Activated CD4-positive, CD25-positive, alpha-beta regulatory T cell treated with anti-CD3 and anti-CD28 coated beads, Interleukin-2, amount 50 U/mL, for 72 hours (primary cell): ENCODE data around the gene ATP8A1.

ENCODE experiments used
- DNase-seq: peaks from one replicate; pipeline ENCODE4 v3.0.0; 2021

Gene ATP8A1

DNA sequence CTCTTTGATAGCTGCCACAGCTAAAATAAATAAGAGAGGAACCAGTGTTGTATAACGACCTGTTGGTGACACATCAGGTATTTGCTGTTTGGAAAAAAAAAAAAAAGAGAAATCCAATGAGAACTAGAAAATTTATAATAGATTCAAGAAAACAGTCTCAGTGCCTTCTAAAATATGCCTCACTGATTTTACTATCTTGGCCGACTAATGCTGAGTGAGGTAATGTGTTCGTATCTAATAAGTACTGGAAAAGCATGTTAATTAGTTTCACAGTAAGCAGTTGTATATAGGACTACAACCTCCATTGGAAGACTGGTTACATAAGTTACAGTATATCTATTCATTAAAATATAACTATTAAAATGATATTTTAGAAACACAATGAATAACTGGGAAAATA, 32.4 kb downstream of the ATP8A1 start:
- no peak for DNase-seq

DNA sequence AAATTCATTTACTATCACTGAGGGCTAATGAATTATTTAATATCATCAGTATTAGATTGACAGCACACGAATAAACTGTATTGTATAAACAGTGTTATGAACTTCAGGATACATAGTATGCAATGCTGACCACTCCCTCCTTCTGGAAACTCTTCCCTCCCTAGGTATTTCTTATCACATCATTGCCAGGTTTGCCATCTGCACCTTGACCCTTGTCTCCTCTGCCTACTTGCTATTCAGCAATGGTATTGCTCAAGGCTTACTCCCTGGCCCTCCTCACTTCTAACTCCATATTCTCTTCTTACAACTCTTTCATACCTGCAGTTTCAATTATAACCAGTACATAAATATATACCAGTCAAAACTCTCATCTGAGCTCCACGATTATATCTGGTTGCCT, 38.9 kb downstream of the ATP8A1 start:
- no peak for DNase-seq

DNA sequence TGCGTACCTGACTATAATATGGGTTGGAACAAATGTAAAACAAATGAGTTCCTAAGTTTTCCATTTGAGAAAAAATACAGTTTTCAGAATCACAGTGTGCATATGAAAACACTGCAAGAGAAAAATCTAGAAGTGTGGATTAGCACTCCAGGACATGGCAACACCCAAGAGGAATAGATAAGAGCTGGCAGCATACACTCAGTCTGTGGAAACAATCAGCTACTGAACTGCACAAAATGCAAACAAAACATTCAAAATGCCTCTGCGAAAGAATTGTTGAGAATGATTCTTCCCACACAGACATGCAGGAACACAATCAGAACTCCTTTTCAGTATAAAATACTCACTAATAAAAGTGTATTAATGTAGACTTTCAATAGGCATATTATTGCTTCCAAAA, 39.9 kb downstream of the ATP8A1 start:
- no peak for DNase-seq

DNA sequence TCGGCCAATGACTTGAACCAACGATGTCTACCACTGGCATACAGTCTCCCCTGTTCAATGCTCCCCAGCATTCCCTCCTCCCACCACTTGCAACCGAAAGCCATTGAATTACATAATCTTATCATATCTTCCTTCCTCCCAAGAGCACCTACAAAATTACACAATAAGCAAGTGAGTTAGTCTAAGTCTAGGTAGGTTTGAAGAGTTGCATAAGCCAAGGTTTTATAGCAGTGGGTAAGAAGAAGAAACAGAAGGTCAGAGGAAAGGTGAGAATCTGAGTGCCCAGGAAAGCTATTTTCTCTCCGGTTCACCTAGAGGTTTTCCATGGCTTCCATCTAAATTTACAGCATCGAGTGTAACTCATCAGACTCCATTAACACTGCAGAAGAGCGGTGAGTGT, 40.3 kb downstream of the ATP8A1 start:
- no peak for DNase-seq

DNA sequence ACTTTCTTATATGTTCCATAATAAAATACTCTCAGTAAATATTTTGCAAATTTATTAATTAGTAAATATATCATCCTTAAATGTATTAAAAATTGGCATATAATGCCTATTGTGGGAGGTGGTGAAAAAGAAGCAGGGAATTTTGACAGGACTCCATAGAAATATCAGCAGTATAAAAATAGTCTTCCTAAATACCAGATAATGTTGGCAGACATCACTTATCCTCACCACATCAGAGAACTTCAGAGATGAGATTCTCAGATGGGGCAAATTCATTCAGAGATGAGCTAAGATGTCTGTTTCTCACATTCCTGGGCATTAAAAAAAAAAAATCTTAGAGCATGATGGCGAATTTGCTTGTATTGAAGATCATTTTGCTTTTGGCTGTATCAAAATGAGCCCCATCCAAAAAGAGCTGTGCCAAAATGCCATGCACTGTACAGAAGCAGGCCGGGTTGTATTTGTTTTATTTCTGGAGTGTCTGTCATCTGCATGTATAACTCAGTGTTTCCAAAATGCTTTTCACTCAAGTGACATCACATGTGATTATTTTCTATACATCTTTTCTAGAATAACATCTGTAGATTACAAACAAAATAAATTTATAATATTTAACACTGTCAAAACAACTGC, 41.7 kb downstream of the ATP8A1 start:
- no peak for DNase-seq

DNA sequence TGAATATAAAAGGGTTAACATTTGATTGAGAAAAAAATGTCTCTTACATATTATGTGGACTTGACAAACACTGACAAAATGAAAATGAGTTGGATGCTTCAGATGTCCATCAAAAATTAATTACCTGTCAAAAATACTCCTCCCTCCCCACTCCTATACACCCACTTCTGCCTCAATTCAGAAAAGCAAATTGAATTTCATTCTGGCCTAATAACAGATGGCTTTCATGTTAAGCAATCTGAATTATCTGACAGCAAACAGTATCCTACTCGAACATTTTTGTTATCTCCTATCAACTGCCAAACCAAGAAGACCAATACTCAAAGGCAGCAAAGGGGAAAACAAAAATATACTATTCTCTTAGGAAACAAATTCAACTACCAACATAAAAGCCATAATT, 44.0 kb downstream of the ATP8A1 start:
- no peak for DNase-seq

DNA sequence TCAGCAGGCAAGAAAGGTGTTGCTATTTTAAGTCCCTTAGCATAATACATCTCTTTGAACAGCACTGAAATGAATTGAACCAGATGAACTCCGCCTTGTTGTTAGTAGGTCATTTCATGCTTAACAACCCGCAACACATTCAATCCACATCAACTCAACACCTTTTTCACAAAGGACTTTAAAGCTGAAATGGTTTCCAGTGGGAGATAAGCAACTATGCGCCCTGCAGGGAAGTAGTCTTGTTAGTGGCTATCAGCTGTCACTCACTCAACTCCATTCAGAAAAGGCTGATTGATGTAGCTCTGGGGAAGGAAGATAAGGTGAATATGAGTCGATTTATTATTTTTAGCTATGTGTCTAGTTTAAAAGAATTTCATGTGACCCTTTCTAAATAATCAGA, 46.0 kb downstream of the ATP8A1 start:
- no peak for DNase-seq

DNA sequence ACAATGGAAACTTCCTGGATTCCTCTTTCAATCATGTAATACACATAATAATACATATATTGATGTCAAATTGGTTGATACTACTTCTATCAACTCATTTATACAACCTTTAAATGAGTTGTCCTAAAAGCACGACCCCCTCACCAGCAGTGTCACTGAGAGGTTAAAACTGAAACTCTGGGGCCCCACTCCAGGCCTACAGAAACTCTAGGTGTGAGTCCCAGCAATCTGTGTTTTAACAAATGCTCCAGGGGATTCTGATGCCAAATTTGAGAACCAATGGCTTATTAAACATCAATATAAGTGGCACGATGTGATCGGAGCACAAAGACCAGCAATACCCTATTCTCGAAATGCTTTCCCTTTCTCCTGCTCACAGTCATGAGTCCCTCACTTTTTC, 47.9 kb downstream of the ATP8A1 start:
- no peak for DNase-seq

DNA sequence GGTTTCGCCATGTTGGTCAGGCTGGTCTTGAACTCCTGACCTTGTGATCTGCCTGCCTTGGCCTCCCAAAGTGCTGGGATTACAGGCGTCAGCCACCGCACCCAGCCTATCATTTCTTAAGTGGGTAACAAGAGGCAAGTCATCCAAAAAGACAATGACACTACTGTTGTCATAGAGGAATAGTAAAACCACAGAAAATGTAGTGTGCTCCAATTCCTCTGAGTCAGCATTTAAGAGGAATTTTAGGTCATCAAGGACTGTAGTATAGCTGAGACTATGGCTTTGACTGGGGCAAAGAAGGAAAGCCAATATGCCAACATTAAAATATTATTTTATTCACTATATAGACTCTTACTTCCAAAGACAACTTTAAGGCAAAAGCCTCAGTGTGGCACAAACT, 48.4 kb downstream of the ATP8A1 start:
- DNase-seq = no peak

DNA sequence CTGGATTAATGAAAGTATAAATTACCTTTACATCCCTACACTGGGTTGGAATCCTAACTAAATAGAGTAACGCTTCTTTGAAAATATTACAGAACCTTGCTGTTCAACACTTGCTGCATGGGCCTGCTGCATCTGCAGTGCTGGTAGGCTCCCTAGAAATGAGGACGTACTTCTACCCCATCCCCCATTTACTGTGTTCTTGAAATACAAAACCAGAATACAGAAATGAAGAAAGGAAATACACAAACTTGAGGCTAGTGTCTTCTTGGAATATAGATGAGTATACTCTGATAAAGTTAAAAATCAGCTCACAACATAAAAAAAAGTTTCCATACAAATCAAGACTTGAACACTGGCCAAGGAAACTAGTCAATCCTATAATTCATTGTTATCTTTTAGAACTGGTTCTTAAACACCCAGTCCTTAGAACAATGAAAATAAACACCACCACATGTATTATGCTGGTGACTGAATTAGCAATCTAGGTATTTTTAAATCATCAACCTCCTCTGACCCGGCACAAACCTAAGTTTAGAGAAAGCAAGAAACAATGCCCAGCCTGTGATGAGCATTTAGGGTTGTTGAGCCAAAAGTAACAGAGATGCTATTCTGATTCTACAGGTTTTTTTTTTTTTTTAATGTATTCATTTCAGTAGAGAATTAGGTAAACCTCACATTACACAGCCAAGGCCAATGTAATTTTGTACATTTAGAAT, 49.7 kb downstream of the ATP8A1 start:
- DNase-seq = no peak

DNA sequence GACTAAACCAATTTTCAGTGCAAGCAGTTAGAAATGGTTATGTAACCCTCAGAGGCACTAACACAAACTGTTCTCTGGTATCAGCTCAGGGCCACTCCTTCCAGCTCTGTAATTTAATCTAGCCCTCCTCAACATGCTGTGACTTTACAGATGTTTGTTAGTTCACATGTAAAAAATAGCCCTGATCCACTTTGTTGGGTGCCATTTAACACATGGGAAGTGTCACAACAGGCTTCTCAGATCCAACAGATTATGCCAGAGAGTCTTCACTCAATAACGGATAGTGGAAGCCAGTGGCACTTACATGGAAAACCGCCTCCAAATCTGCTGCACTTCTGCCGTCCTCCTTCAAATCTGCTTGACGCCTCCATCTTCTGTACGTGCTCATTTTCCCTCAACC, 51.6 kb downstream of the ATP8A1 start:
- no peak for DNase-seq

DNA sequence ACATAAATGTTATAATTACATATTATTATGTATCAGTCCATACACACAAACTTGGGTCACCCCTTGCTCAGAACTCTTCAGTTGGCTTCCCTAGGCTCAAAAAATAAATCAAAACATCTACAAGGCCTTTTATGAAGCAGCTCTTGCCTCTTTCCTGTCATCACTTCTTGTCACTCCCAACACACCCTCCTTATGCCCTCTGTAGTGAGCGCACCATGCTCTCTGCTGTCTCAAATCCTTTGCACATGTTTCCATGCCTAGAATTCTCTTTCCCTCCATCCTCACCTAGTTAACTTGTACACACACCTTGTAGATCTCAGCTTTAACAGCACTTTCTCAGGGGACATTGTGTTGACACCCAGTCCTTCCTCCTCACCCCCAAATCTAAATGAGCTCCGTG, 53.0 kb downstream of the ATP8A1 start:
- DNase-seq = no peak

DNA sequence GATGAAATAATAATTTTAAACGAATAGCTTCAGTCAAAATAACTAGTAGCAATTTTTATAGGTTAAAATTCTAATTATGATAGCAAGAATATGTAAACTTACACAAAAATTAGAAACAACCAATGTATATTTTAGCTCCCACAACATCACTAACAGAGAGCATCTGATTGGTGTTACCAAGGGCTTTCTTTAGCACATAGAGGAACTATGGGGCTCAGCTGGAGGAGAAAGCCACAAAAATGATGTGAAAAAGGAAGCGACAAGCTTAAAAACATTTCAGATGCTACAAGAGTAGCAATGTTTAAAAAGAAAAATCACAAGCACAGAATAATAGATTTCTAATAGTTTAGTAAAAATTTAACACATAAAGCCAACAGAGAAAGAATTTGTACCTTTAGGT, 56.3 kb downstream of the ATP8A1 start:
- DNase-seq = no peak

DNA sequence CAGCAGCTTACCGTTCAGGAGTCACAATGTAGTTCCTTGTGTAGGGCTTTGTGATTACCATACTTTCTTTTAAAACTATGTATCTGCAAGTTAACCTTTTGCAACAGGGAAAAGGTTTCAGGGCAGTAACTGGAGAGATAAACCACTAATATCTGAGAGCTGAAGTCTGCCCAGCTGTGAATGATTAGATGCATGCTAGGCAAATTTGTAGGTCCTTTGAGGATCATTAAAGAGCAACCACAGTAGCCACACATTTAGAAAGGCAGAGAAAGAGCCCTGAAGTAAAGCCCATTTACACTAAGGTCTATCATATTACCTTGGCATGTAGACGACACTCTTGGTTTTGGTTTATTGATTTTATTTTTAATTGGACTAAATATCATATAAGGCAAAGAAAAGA, 60.0 kb downstream of the ATP8A1 start:
- DNase-seq = no peak

DNA sequence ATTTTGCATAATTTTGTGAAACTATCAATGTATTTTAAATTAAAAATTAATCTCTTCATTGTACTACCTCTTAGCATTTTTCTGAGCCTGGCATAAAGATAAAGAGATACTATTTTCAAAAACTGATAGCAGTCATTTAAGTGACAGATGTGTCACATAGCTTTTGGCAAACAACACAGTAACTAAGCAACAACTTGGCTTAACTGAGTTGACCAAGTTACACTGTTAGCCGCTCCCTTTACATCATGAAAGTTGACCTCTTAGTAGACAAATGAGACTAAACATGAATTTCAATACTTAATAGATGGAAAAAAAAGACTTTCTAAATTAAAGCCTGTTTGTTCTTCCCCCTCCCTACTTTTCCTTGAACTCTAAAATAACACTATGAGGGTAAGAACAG, 62.0 kb downstream of the ATP8A1 start:
- no peak for DNase-seq

DNA sequence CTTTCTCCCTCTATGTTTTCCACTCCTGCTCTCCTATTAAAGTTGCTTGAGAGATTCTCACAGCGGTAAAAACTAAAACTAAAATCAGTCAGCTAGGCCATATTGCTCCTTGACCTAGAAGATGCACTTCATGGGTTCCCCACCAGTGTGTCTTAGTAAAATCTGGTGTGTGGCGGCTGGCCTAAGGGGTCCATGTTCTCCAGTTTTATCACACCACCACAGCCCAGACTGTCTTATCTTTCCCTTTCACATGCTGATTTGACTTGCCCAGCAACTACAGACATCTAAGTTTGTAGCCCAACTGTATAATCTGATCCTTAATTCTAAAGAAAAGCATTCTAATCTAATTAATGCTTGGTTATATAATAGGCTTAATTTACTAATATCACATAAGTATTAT, 68.0 kb downstream of the ATP8A1 start:
- DNase-seq = no peak

DNA sequence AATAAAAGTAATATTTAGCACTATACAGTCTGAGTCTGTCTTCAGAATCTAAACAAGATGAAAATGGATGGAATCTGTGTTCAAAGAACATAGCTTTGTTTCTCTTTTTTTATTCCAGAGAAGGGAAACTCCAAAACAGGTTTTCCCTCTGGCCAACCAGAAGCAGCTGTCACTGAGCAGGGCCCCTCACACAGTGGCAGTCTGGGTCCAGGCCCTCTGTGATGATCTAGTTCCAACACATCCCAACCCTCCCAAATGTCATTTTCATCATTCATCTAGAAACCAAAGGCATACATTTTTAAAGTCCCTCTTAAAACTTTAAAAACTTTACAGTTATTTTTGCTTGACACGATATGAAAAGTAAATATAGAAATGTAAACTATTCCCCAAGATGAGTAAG, 70.1 kb downstream of the ATP8A1 start:
- DNase-seq = no peak

DNA sequence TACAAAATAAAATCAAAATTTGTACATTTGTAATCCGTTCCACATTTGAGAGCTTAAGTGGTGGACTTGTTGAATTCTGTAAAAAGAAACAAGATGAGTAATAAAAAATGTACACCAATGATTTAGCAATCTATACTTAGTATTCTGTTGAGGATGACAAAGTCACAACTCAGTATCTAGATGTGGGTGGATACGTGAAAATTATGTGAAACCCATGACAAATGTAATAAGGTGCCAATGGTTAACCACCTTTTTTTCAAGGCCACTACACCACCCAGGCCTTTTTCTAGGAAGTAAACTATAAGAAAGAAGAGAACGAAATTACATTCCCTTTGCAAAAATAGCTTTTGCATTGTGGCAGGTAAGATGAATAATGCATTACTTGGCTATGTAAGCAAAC, 77.0 kb downstream of the ATP8A1 start:
- DNase-seq = no peak

DNA sequence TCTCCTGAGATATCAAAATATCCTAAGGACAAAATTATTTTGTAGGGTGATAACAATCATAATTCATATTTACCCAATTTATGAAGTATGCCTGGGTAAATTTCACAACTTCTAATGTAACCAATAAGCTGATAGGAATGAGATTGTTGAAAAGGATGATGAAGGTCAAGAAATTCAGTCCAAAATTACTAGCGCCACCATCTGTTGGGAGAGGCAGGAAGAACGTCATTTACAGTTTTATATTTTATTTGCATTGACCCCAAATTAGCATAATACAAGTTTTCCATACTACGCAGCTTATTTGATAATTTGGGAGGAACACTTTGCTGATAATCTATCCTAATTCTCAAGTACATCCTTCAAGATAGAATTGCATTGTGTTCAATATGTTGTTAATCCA, 78.7 kb downstream of the ATP8A1 start:
- DNase-seq = no peak

DNA sequence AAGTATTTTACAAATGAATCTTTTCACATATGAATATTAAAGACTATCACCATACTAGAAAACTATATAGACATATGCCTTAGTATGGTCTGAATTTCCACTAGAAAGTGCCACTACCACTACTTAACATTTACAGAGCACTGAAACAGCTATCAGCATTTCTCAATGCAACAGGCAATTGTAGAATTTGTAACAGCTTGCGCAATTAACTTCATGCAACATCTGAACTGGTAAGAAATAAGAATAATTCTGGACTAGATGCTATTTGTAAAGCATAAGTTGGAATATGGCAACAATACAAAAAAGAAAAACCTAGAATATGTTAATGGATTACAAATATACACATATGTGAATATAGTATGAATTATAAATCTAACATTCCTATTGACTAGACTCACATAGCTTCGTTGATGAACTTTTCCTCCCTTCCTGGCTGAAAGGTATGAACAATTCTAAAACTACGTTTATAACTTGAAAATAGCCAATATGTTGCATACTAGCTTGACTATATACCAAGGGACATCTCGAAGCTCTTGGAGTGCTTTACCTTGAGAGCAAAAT, 82.0 kb downstream of the ATP8A1 start:
- no peak for DNase-seq

DNA sequence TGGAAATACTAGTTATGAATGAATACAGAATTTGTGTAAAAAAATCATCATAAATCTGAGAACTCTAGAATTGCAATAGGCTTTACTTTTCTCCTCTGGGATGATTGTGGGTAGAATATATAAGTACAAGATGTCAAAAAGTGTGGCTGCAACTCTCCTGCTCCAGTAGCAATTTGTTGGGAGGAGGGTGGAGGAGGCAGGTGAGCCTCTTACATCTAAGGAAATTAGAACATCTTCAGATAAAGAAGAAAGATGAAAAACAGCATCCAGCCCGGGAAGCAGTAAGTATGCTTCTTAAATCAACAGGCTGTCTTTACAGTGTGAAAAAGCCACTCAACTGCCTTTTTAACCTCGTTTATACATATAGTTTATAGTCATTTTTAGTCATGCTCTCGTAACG, 83.7 kb downstream of the ATP8A1 start:
- DNase-seq = no peak

DNA sequence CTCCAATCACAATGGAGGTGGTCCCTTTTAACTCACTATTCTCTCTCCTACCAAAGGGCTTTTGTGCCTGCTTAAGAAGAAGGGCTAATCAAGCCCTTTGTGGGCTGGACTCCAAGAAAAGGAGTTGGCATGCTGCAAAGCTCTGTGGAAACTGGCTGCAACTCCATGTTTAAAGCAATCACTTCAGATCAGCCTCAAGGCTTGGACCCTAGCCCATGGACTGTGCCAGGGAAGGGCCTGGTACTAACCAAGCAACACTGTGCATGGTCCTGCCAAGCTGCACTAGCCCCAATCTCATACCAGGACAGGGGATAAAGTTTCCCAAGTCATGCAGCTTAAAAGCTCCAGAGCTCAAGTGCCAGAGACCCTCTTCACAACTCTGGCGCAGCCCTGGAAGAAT, 86.7 kb downstream of the ATP8A1 start:
- DNase-seq = no peak

DNA sequence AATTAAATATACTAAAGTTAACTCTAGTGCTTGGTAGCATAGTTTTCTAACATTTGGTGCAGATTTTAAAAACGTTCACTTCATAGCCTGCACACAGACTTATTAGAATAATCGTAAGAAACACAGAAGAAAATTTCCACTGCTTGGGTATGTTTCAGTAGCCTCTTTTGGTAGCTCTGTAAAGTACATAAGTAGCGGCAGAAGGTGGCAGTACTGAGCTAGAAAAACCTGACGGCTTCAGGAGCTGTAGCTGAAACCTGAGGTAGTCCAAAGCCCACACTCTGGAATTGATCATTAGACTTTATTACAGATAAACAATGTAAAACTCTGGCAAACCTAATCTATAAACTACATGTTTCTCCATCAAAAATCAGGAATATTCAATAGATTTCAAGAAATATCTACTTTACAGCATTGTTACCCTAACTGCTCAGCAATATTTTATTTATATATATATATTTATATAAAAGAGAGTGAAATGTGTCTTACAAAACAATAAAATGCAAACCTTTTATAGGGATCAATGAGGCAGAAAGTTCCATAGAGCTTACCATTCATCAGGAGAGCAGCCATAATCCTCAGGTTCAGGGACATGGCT, 88.2 kb downstream of the ATP8A1 start:
- peak; percentile 42 for DNase-seq

DNA sequence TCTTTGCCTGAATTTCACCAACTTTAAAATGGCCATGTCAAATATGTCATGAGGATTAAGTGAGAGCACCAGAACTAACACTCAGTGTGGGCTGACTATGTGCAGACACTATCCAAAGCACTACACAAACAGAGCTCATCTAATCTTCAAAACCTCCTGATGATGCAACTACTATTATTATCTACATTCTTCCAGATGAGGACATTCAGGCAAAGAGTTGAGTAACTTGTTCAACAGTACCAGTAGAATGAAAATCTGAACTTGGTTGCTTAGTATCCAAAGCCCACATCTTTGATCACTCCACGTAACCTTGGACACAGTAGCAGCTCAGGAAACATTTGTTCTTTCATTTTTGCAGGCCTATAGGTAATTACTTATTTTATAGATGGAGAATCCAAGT, 90.1 kb downstream of the ATP8A1 start:
- no peak for DNase-seq

DNA sequence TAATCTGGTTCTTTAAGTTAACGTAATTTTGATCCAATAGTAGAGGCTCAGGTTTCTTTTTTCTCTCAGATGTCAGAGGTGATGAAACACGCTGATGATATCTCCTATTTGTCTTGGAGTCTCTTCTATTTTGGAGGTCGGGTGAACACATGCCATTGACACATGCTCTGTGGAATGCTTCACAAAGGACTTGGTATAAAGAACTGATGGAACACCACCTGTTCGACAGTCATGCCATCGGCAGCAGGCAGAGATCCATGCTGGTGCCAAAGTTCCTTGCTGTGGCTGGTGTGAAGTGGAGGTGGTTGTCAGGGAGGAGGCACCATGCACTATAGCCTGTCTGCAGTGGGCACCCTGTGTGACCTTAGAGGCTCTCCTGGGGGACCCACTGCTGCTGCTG, 94.9 kb downstream of the ATP8A1 start:
- DNase-seq = no peak
